DND-41 (cell line): ENCODE results near the gene MCM5.

Experiments
- ATAC-seq: fragments of 200-7000 bp; cut with Tn5 transposase; 3 replicates; pipeline ENCODE4 v1.9.1; 2021; ENCODE audit warnings: low read depth; ENCODE audit not compliant: insufficient read depth
- DNase-seq: peaks from one replicate; pipeline ENCODE4 v3.0.0-alpha.2; 2020
- H2AFZ ChIP-seq: 2 replicates; pipeline ENCODE4 v1.6.0; 2012; ENCODE audit warnings: low read depth, low read length
- H3K27ac ChIP-seq: 2 replicates; pipeline ENCODE4 v1.5.1; 2012; ENCODE audit warnings: low read length, inconsistent platforms
- H3K27me3 ChIP-seq: fragments of 200-600 bp; sonication (generic); 2 replicates; pipeline ENCODE4 v1.6.0; 2012; ENCODE audit warnings: low read length, mild to moderate bottlenecking, inconsistent platforms; ENCODE audit not compliant: insufficient read depth, poor library complexity
- H3K36me3 ChIP-seq: 2 replicates; pipeline ENCODE4 v1.5.1; 2012; ENCODE audit warnings: low read length, inconsistent platforms; ENCODE audit not compliant: insufficient read depth
- H3K4me1 ChIP-seq: 2 replicates; pipeline ENCODE4 v1.5.1; 2012; ENCODE audit warnings: mild to moderate bottlenecking, low read length; ENCODE audit not compliant: insufficient read depth
- H3K4me2 ChIP-seq: 2 replicates; pipeline ENCODE4 v1.6.0; 2012; ENCODE audit warnings: mild to moderate bottlenecking, moderate library complexity, low read length, inconsistent platforms; ENCODE audit not compliant: insufficient read depth
- H3K4me3 ChIP-seq, 2 experiments: fragments of 200-600 bp in 1 of 2; shearing (Covaris generic) in 1 of 2; 2 replicates each; pipeline ENCODE4 v1.5.1; 2012 to 2016; ENCODE audit warnings: inconsistent platforms in 2 of 2, low read length in 2 of 2, mild to moderate bottlenecking in 2 of 2, low read depth in 1 of 2, moderate library complexity in 1 of 2
- H3K79me2 ChIP-seq: 2 replicates; pipeline ENCODE4 v1.6.0; 2012; ENCODE audit warnings: low read length, inconsistent platforms; ENCODE audit not compliant: insufficient read depth
- H3K9ac ChIP-seq: 2 replicates; pipeline ENCODE4 v1.6.0; 2012; ENCODE audit warnings: low read depth, mild to moderate bottlenecking, inconsistent platforms, low read length, moderate library complexity
- H3K9me3 ChIP-seq: 2 replicates; pipeline ENCODE4 v1.5.1; 2012; ENCODE audit warnings: low read length, moderate library complexity, mild to moderate bottlenecking, inconsistent platforms; ENCODE audit not compliant: insufficient read depth, severe bottlenecking
- H4K20me1 ChIP-seq: 2 replicates; pipeline ENCODE4 v1.6.0; 2012; ENCODE audit warnings: low read length; ENCODE audit not compliant: insufficient read depth
- CTCF ChIP-seq: IDR thresholded peaks from 2 replicates; pipeline ENCODE4 v1.5.1; 2012; ENCODE audit warnings: borderline replicate concordance, low read length, moderate library complexity, mild to moderate bottlenecking; ENCODE audit not compliant: poor library complexity, severe bottlenecking; ENCODE audit errors: extremely low read depth
- EZH2 ChIP-seq: IDR thresholded peaks from 3 replicates; pipeline ENCODE4 v1.6.1; 2012; ENCODE audit warnings: borderline replicate concordance, low read depth, mild to moderate bottlenecking, moderate library complexity, low read length, inconsistent platforms; ENCODE audit not compliant: severe bottlenecking

Gene MCM5

GRCh38 chr22:35399678-35400500 lies at the start of gene MCM5:
MCM5 (plus strand) TSS chr22:35400140; CDS start chr22:35400439, 299 bp downstream.
- Histone ChIP-seq H3K4me1 (peaks cover 44% of the 10 kb centered on the region), H3K4me2 (peak within 1 kb of the TSS; percentile 81), H3K36me3 (peaks cover 46% of the 10 kb centered on the region), H3K27me3 (no peaks in the 10 kb centered on the region), H2AFZ (peak within 1 kb of the TSS; percentile 90), H3K9ac (peak within 1 kb of the TSS; percentile 96), H3K9me3 (no peaks in the 10 kb centered on the region), H3K27ac (peak within 1 kb of the TSS; percentile 97), H3K4me3 (peak within 1 kb of the TSS; percentile 85 to 86), H3K79me2 (peaks cover 54% of the 10 kb centered on the region), H4K20me1 (peaks cover 21% of the 10 kb centered on the region)
- peak; percentile 98 for ATAC-seq
- DNase-seq: peak; percentile 99
- TF ChIP-seq EZH2 (no peak), CTCF (no peak)

GRCh38 chr22:35350539-35351503 lies 49.1 kb upstream of the MCM5 start:
- peak; percentile 91 for TF ChIP-seq CTCF
- no peak for TF ChIP-seq EZH2
- H3K4me1 ChIP-seq: peaks cover 11% of the 10 kb centered on the region
- H3K27ac ChIP-seq: no peak overlapping the region
- no peaks in the 10 kb centered on the region for H3K79me2 ChIP-seq
- H3K9me3 ChIP-seq: no peaks in the 10 kb centered on the region
- peak overlapping the region; percentile 30 for H3K9ac ChIP-seq
- no peaks in the 10 kb centered on the region for H4K20me1 ChIP-seq
- peak; percentile 94 for ATAC-seq
- peak; percentile 85 for DNase-seq
- H3K4me3 ChIP-seq: peak overlapping the region in 1 of 2 experiments; percentile 41; a peak in 2 of 4 replicates
- peak overlapping the region; percentile 65 for H3K4me2 ChIP-seq
- no peaks in the 10 kb centered on the region for H3K36me3 ChIP-seq
- H3K27me3 ChIP-seq: no peaks in the 10 kb centered on the region
- peak overlapping the region; percentile 40 for H2AFZ ChIP-seq

- Histone ChIP-seq H2AFZ (no peak overlapping the region), H3K4me3 (no peak overlapping the region), H4K20me1 (no peaks in the 10 kb centered on the region), H3K4me2 (no peak overlapping the region), H3K9me3 (no peaks in the 10 kb centered on the region), H3K27me3 (no peaks in the 10 kb centered on the region), H3K79me2 (no peaks in the 10 kb centered on the region), H3K36me3 (no peaks in the 10 kb centered on the region), H3K9ac (no peak overlapping the region), H3K4me1 (peaks cover 11% of the 10 kb centered on the region), H3K27ac (no peak overlapping the region)
- no peak for DNase-seq
- ATAC-seq: no peak
- TF ChIP-seq EZH2 (no peak), CTCF (peak; percentile 19)
Observed at GRCh38 chr22:35352214-35353111, 47.5 kb upstream of the MCM5 start.
